Stimulated activated CD4-positive, alpha-beta T cell treated with anti-CD3 and anti-CD28 coated beads, TNF-alpha, amount 100 ng/mL, for 4 hours (primary cell): ENCODE results near the gene NRL.
A peak's percentile ranks its signal among the peaks of the same experiment; 100 is the strongest.

Source experiments
- DNase-seq, 3 experiments: peaks; one replicate each; pipeline ENCODE4 v3.0.0-alpha.2; 2020; ENCODE audit warnings: low read depth in 3 of 3

Gene NRL

DNA sequence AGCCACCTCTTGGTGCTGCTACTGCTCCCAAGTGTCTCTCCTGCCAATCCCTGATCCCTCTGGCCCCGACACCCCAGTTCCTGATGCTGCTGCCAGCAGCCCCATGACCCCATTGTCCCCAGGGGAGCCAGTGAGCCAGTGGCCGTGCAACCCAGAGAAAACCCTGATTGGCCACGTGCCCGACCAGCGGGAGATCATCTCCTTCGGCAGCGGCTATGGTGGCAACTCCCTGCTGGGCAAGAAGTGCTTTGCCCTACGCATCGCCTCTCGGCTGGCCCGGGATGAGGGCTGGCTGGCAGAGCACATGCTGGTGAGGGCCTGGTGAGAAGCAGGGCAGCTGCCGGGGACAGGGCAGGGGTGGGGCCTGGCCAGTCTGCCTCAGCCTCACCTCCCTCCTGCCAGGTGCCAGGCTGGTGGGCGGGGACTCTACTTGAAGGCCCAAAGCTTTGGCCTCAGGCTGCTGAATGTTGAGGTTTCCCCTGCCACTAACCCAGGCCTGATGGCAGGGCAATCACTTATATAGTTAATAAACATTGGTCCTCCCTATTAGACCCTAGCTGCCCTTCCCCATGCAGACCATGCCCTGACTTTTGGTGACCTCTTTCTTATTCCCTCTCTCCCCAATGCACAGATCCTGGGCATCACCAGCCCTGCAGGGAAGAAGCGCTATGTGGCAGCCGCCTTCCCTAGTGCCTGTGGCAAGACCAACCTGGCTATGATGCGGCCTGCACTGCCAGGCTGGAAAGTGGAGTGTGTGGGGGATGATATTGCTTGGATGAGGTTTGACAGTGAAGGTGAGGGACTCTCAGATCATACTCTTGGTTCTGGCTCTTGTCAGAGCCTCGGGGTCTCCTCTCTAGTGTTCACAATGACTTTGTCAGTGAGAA lies 15.6 kb downstream of the NRL start:
- DNase-seq = no peak

DNA sequence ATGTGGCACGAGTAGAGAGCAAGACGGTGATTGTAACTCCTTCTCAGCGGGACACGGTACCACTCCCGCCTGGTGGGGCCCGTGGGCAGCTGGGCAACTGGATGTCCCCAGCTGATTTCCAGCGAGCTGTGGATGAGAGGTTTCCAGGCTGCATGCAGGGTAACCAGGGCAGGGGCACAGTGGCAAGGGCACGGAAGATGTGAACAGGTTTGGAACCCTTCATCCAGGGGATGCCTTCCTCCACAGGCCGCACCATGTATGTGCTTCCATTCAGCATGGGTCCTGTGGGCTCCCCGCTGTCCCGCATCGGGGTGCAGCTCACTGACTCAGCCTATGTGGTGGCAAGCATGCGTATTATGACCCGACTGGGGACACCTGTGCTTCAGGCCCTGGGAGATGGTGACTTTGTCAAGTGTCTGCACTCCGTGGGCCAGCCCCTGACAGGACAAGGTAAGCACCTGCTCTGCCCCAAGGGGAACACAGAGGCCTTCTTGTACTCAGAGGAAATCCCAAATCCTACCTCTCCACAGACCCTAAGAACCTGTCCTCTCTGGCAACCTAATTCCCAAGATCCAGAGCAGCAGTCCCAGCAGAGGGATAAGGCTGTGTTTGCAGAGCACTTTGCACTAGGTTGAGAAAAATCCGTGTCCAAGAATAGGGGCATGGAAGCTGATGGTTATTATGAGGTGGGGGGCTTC lies 16.4 kb downstream of the NRL start:
- no peak for DNase-seq

DNA sequence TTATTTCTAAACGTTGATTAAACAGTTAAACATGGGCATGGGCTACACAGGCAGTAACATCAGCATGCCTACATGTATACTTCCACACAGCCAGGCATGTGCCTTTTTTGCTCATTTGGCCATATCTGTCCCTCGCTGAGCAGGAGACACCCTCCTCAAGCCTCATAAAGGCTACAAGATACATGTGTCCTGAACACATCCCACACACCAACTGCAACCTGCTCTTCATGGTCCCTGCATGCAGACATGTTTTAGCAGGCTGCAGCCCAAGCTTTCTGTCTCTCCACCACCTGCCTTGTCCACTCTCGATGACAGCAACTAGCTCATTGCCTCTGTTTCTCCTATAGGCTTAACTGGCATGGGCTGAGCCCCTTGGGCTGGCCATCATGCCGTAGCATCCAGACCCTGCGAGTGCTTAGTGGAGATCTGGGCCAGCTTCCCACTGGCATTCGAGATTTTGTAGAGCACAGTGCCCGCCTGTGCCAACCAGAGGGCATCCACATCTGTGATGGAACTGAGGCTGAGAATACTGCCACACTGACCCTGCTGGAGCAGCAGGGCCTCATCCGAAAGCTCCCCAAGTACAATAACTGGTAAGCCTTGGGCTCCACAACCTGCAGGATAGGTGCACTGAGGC lies 18.1 kb downstream of the NRL start:
- no peak for DNase-seq

GRCh38 chr14:24095271-24096068 lies 19.3 kb downstream of the NRL start:
- peak in 2 of 3 experiments; percentile 37 to 38 for DNase-seq

DNA sequence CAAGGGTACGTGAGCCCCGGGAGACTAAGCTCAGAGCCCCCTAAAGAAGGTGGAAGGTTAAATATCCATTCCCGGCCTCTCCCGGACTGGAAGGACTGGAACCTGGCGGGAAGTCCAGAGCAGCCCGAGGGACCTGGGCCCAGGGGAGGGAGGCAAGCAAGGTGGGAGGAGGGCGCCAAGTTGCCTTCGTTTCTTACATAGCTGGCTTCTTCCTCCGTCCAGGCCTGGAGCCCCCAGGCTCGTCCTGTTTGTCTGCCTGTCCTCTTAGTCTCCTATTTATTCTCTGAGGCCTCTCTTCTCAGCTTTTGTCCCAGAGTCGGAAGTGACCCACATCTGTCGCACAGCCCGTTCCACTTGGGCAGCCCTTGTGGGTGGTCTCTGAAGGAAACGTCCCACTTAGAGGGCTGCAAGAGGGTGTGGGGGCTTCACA lies 19.9 kb downstream of the NRL start:
- DNase-seq = no peak

- peak; percentile 75 to 85 (median 76) for DNase-seq
Measured at GRCh38 chr14:24093901-24094840, 20.6 kb downstream of the NRL start, which contains the start of gene PCK2. TSS of gene PCK2 (plus strand) at chr14:24094311. CDS start at chr14:24094406, 95 bp downstream.

DNA sequence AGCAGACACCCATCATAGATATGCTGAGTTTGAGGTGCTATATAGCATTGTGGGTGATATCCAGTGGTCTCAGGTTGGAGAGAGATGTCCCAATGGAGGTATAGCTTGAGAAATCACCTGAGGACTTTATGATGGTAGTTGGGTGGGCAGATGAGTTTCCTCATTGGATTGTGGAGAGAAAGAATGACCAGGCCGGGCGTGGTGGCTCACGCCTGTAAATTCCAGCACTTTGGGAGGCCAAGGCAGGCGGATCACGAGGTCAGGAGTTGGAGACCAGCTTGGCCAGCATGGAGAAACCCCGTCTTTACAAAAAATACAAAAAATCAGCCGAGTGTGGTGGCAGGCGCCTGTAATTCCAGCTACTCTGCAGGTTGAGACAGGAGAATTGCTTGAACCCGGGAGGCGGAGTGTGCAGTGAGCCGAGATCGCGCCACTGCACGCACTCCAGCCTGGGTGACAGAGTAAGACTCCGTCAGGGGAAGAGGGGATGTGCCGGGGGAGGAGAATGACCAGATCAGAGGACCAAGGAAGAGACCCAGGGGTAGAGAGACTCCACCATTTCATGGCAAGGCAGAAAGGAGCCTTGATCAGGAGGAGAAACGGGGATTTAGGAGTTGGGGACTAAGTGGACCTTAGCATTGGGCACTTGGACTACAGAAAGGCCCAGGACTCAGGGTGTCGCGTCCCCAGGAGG lies 21.4 kb downstream of the NRL start:
- no peak for DNase-seq

DNA sequence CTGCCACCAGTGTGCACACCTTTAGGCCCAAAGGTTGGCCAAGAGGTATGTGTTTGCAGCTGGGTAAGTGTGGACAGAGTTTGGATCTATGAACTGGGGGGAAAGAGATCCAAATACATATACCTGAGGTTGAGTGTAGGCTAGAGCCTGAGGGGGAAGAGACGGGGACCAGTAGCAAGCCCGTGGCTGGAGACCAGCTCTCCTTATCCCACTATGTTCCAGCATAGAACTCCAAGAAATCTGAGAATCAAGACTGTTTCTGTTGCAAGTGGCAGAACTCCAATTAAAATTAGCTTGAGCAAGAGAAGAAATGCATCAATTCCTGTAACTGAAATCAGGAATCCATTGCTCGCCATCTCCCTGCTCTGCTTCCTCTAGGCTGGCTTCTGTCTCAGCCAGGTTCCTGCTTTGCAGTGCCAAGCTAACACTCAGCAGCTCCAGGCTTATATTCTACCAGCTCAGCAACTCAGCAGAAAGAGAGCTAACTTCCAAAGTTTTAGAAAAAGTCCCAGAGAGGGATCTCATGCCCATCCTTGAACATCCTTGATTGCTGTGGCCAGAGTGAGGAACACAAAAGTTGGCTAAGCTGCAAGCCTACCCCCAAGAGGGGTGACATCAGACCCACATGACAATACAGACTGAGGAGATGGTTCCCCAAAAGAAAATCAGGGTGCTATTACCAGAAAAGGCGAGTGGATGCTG lies 22.1 kb downstream of the NRL start:
- DNase-seq = no peak

DNA sequence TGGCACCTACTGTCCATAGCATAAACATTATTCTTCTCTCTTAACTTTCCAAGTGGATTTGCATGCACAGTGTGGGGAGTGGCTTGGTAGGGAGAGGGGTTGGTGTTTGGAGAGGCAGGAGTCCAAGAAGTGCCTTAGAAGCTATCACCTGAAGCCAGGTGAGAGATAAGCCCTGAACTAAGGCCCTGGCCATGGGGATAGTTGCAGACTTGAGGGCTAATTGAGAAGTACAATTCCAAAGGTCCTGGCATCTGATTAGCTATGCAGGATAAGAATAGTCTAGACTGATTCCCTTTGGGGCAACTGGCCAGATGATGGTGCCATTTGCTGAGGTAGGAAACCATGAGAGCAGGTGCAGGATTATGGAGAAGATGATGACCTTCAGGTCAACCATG lies 22.6 kb downstream of the NRL start:
- DNase-seq = no peak

GRCh38 chr14:24089890-24090289 lies 24.9 kb downstream of the NRL start:
- DNase-seq = no peak

DNA sequence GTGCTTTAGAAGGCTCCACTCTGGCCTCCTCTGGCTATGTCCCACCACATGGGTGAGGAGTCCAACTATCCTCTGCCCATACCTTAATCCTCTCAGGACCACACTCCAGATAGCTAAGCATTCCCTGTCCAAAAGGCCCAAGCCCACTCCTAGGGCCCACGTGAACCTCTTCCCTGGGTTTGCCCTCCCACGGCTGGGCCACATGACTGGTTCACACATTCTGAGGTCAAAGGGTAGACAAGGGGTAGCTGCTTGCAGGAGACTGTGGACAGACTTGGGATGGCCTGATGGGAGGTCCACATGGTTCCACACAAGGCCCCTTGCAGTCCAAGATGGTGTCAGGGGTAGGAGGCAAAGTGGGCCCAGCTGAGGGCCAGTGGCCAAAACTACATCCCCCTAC lies 26.7 kb downstream of the NRL start:
- no peak for DNase-seq

GRCh38 chr14:24087004-24087403 lies 27.7 kb downstream of the NRL start:
- no peak for DNase-seq

DNA sequence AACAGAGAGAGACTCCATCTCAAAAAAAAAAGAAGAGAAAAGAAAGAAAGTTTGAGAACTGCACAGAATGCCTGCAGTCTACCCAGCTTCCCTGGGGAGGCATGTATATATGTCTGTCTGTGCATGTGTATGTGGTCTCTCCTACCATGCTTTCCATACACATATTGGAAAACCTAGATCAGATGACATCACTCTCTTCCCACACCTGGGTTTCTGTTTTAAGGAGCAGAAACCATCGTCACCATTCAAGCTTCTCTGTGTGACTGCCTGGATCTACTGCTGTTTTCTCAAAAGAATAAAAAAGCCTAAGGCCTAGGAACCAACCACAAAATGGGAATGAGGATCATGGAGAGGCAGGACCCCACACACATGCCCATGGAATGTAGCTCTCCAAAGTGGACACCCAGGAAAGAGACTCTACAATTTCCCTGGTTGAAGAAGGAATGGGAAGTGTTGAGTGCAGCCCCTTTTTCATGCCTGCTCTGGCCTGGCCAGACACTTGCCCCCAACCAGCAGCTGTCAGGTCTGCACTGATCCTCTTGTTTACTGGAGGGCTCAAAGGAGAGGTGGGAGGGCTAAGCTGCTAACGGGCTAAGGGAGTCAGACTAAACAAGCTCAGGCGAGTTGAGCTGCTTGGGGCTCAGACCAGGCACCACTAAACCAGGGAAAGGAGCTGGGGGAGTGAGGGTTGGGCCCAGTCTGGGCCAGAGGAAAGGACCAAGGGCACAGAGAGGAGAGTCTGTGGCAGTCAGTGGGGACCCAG lies 28.4 kb downstream of the NRL start:
- DNase-seq = no peak

DNA sequence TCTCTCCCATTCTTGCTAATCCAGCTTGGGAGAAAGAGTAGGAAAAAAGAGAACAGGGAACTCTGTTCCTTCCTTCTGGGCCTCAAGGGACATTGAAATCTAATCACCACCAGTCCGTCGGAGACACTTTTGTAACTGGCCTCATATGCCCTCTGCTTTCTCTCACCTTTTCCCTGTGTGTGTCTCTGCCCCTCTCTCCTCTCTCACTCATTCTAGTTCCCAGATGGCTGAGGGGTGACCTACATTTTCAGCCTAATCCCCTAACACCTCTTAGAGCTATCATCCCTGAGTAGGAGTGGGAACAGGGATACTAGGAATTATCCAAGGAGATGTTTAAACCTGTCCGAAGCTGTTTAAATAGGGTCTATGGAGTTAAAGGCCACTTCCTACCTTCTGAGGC lies 29.5 kb downstream of the NRL start:
- DNase-seq = no peak

- DNase-seq = no peak
Measured at GRCh38 chr14:24084440-24084839, 30.3 kb downstream of the NRL start.

DNA sequence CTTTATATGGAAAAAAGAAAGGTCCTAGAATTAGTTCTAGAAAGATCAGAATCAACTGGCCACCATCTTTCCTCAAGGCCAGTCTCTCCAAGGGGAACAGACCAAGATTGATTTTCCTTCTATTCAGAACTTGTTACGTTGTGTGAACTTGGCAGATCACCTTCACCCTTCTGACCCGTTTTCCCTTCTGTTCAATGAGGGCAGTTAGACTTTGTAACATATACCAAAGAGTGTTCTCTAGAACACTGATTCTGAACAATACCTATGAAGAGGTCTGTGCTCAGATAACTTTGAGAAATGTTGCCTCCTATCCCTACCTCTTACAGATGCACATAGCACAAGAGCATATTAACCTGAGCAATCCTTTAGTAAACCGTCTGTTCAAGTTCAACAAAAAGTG lies 31.3 kb downstream of the NRL start:
- DNase-seq = no peak

DNA sequence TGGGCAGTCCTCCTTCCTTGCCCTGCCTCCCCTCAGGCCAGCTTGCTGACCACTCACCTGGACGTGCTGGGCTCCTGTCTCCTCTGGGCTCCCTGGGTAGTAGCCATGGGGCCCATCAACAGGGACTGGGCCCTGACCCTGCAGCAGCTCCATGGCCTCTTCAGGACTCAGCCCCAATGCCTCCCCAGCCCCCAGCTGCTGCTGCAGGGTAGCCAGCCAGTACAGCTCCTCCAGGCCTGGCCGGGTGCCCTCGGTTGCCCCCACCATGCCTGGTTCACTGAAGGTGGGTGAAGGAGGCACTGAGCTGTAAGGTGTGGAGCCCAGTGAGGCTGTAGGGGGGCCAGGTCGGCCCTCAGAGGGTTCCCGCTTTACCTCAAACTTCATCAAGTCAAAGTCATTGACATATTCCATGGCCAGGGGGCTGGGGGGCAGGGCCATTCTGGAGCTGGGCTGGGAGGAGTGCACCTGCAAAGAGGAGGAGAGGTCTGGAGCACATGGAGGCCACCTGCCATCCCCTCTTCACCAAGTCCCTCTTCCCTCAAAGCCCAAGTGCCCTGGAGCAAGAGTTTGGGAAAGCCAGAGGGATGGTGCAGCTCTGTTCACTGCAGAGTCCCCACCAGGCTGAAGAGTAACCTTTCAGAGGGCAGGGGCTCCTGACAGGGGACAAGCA lies 32.2 kb downstream of the NRL start:
- no peak for DNase-seq

- no peak for DNase-seq
Measured at GRCh38 chr14:24081739-24082211, 33.0 kb downstream of the NRL start.
